H7 (cell line): ENCODE data around the gene AR. TPM values are rescaled to one million over a fixed set of nuclear protein-coding genes. Genes with fewer than 3 reads are reported as not detected.

Experiments used
- DNase-seq: peaks from one replicate; pipeline ENCODE4 v3.0.0; 2012
- H3K27me3 ChIP-seq: 2 replicates; pipeline ENCODE4 v1.6.0; 2011; ENCODE audit warnings: mild to moderate bottlenecking, low read length; ENCODE audit not compliant: control insufficient read depth, insufficient read depth
- H3K36me3 ChIP-seq: replicated peaks from 2 replicates; pipeline ENCODE4 v1.5.1; 2011; ENCODE audit warnings: low read length; ENCODE audit not compliant: control insufficient read depth, insufficient read depth
- H3K4me3 ChIP-seq: 2 replicates; pipeline ENCODE4 v1.5.1; 2011; ENCODE audit warnings: low read depth, mild to moderate bottlenecking, control low read depth, low read length, moderate library complexity; ENCODE audit not compliant: insufficient read depth
- total RNA-seq: library from RNA; depleted of rRNA; stranded (reverse); fragments of >200 nt; shearing (Covaris generic); gene quantifications from 2 replicates; pipeline ENCODE4 v1.2.3, GENCODE V29; 2014

AR gene
- total RNA-seq, 1 experiment from 2014 or later, result 8.3 TPM

- H3K27me3 ChIP-seq, result no peaks in the 10 kb centered on the region
- no peak for DNase-seq
- no peak overlapping the region for H3K4me3 ChIP-seq
- no peaks in the 10 kb centered on the region for H3K36me3 ChIP-seq
Measured at GRCh38 chrX:67779099-67779498, 235.3 kb downstream of the AR start.
